ENCODE results near the gene PSMD11.
A peak's percentile ranks its signal among the peaks of the same experiment; 100 is the strongest.
"Not testable (repeated sequence)": the region's sequence is repeated elsewhere in the genome, so short reads cannot be mapped to it uniquely, and the experiment has no call there.

PSMD11 gene

GRCh38 chr17:32504166-32504990, 60.1 kb downstream of the PSMD11 start:
- FAIRE-seq (peak; percentile 79), DNase-seq (ENCODE audit: insufficient read length, low spot score) (no peak)

GRCh38 chr17:32508926-32509325, 64.6 kb downstream of the PSMD11 start:
- FAIRE-seq (no peak), DNase-seq (ENCODE audit: insufficient read length, low spot score) (no peak)

- no peak for FAIRE-seq
- DNase-seq (ENCODE audit: insufficient read length, low spot score): no peak
Observed at GRCh38 chr17:32510466-32510865, 66.2 kb downstream of the PSMD11 start.

GRCh38 chr17:32512328-32512727, 68.0 kb downstream of the PSMD11 start:
- FAIRE-seq: no peak

GRCh38 chr17:32513579-32513978, 69.3 kb downstream of the PSMD11 start:
- FAIRE-seq (no peak), DNase-seq (ENCODE audit: insufficient read length, low spot score) (no peak)

More at GRCh38 chr17:32512328-32512727, 68.0 kb downstream of the PSMD11 start:
- DNase-seq (ENCODE audit: insufficient read length, low spot score): no peak

- FAIRE-seq (no peak), DNase-seq (ENCODE audit: insufficient read length, low spot score) (no peak)
Observed at GRCh38 chr17:32514606-32515005, 70.3 kb downstream of the PSMD11 start.

GRCh38 chr17:32515677-32516383, 71.5 kb downstream of the PSMD11 start:
- DNase-seq (ENCODE audit: insufficient read length, low spot score): no peak
- no peak for FAIRE-seq

GRCh38 chr17:32516450-32516849, 72.1 kb downstream of the PSMD11 start:
- DNase-seq (ENCODE audit: insufficient read length, low spot score) (no peak), FAIRE-seq (no peak)

GRCh38 chr17:32516940-32517701, 72.8 kb downstream of the PSMD11 start:
- FAIRE-seq (no peak), DNase-seq (ENCODE audit: insufficient read length, low spot score) (no peak)

- DNase-seq (ENCODE audit: insufficient read length, low spot score) (no peak), FAIRE-seq (no peak)
Observed at GRCh38 chr17:32517982-32518381, 73.7 kb downstream of the PSMD11 start.

- peak; percentile 16 for FAIRE-seq
- DNase-seq (ENCODE audit: insufficient read length, low spot score): no peak
Observed at GRCh38 chr17:32518646-32519227, 74.4 kb downstream of the PSMD11 start.

GRCh38 chr17:32519228-32520103, 75.2 kb downstream of the PSMD11 start:
- DNase-seq (ENCODE audit: insufficient read length, low spot score) (peak; percentile 59), FAIRE-seq (peak; percentile 38)

- FAIRE-seq: peak; percentile 75
- no peak for DNase-seq (ENCODE audit: insufficient read length, low spot score)
Observed at GRCh38 chr17:32520104-32520701, 75.9 kb downstream of the PSMD11 start.

- peak; percentile 4 for FAIRE-seq
- no peak for DNase-seq (ENCODE audit: insufficient read length, low spot score)
Observed at GRCh38 chr17:32520737-32521404, 76.6 kb downstream of the PSMD11 start.

GRCh38 chr17:32523017-32523680, 78.8 kb downstream of the PSMD11 start:
- DNase-seq (ENCODE audit: insufficient read length, low spot score): no peak

GRCh38 chr17:32523827-32524552, 79.7 kb downstream of the PSMD11 start:
- no peak for FAIRE-seq

More at GRCh38 chr17:32523017-32523680, 78.8 kb downstream of the PSMD11 start:
- FAIRE-seq: no peak

GRCh38 chr17:32524553-32524880, 80.2 kb downstream of the PSMD11 start:
- FAIRE-seq; DNase-seq (ENCODE audit: insufficient read length, low spot score): not testable (repeated sequence)

More at GRCh38 chr17:32523827-32524552, 79.7 kb downstream of the PSMD11 start:
- no peak for DNase-seq (ENCODE audit: insufficient read length, low spot score)

- DNase-seq (ENCODE audit: insufficient read length, low spot score): no peak
Observed at GRCh38 chr17:32525122-32525521, 80.8 kb downstream of the PSMD11 start.

More at GRCh38 chr17:32525122-32525521, 80.8 kb downstream of the PSMD11 start:
- no peak for FAIRE-seq

All from HTR-8/SVneo (cell line).